ENCODE measurements around the gene CACNB2.

GRCh38 chr10:18583575-18584270 lies 443.5 kb downstream of the CACNB2 start:
- TF ChIP-seq, protein P1, sequence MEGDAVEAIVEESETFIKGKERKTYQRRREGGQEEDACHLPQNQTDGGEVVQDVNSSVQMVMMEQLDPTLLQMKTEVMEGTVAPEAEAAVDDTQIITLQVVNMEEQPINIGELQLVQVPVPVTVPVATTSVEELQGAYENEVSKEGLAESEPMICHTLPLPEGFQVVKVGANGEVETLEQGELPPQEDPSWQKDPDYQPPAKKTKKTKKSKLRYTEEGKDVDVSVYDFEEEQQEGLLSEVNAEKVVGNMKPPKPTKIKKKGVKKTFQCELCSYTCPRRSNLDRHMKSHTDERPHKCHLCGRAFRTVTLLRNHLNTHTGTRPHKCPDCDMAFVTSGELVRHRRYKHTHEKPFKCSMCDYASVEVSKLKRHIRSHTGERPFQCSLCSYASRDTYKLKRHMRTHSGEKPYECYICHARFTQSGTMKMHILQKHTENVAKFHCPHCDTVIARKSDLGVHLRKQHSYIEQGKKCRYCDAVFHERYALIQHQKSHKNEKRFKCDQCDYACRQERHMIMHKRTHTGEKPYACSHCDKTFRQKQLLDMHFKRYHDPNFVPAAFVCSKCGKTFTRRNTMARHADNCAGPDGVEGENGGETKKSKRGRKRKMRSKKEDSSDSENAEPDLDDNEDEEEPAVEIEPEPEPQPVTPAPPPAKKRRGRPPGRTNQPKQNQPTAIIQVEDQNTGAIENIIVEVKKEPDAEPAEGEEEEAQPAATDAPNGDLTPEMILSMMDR (IDR thresholded peaks at IDR 0.05; ENCODE audit: poor library complexity), result peak; percentile 21
- TF ChIP-seq EZH2 (IDR thresholded peaks at IDR 0.05; ENCODE audit: borderline replicate concordance), result no peak

Measured in hepatocyte (in vitro differentiated cells).